RWPE2 (cell line): ENCODE results near the gene GALNT10.

ENCODE experiments used
- ATAC-seq: fragments of 200-7000 bp; cut with Tn5 transposase; 3 replicates; pipeline ENCODE4 v1.9.1; 2021; ENCODE audit warnings: low read depth
- DNase-seq: peaks from one replicate; pipeline ENCODE4 v3.0.0-alpha.2; 2020; ENCODE audit warnings: low spot score
- H3K27ac ChIP-seq: fragments of 450-650 bp; 2 replicates; pipeline ENCODE4 v1.5.1; 2017; ENCODE audit warnings: mild to moderate bottlenecking; ENCODE audit not compliant: poor library complexity, severe bottlenecking
- H3K27me3 ChIP-seq: fragments of 250-450 bp; sonication (Bioruptor Pico); 2 replicates; pipeline ENCODE4 v1.5.1; 2021; ENCODE audit warnings: mild to moderate bottlenecking, moderate library complexity; ENCODE audit not compliant: insufficient read depth, poor library complexity, severe bottlenecking
- H3K36me3 ChIP-seq: fragments of 250-450 bp; sonication (Bioruptor Pico); 2 replicates; pipeline ENCODE4 v1.5.1; 2020; ENCODE audit warnings: low read depth, mild to moderate bottlenecking, moderate library complexity
- H3K4me1 ChIP-seq: fragments of 250-450 bp; sonication (Bioruptor Pico); 2 replicates; pipeline ENCODE4 v1.5.1; 2021; ENCODE audit warnings: mild to moderate bottlenecking, moderate library complexity; ENCODE audit not compliant: insufficient read depth, poor library complexity, severe bottlenecking
- H3K4me3 ChIP-seq: fragments of 250-450 bp; sonication (Bioruptor Pico); 2 replicates; pipeline ENCODE4 v1.5.1; 2021; ENCODE audit warnings: mild to moderate bottlenecking, moderate library complexity; ENCODE audit not compliant: severe bottlenecking
- H3K9me3 ChIP-seq: fragments of 250-450 bp; sonication (Bioruptor Pico); 2 replicates; pipeline ENCODE4 v1.5.1; 2021; ENCODE audit warnings: mild to moderate bottlenecking, moderate library complexity; ENCODE audit not compliant: severe bottlenecking
- CTCF ChIP-seq: fragments of 450-650 bp; IDR thresholded peaks from one replicate; pipeline ENCODE4 v1.5.1; 2017; ENCODE audit warnings: mild to moderate bottlenecking, moderate library complexity; ENCODE audit not compliant: poor library complexity, severe bottlenecking

The GALNT10 gene

GRCh38 chr5:154324033-154324432, 133.5 kb downstream of the GALNT10 start:
- no peak for TF ChIP-seq CTCF
- Histone ChIP-seq H3K27me3 (no peaks in the 10 kb centered on the region), H3K9me3 (no peaks in the 10 kb centered on the region), H3K36me3 (no peaks in the 10 kb centered on the region), H3K27ac (no peak overlapping the region), H3K4me1 (no peaks in the 10 kb centered on the region), H3K4me3 (no peak overlapping the region)
- ATAC-seq, result no peak
- no peak for DNase-seq

DNA sequence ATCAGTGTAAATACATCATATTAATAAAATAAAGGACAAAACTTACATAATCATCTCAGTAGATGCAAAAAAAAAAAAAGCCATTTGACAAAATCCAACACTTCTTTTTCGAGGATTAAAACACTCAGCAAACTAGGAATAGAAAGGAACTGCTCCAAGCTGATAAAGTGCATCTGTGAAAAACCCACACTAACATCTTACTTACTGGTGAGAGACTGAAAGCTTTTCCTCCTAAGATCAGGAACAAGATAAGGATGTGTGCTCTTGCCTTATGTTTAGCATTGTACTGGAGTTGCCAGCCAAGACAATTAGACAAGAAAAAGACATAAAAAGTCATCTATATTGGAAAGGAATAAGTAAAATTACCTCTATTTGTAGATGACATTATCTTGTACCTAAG, 135.0 kb downstream of the GALNT10 start:
- DNase-seq (no peak), ATAC-seq (no peak)
- H3K27me3 ChIP-seq, result no peaks in the 10 kb centered on the region
- H3K9me3 ChIP-seq, result no peaks in the 10 kb centered on the region
- H3K36me3 ChIP-seq, result no peaks in the 10 kb centered on the region
- no peak for TF ChIP-seq CTCF
- no peaks in the 10 kb centered on the region for H3K4me1 ChIP-seq
- no peak overlapping the region for H3K27ac ChIP-seq
- H3K4me3 ChIP-seq, result no peak overlapping the region

DNA sequence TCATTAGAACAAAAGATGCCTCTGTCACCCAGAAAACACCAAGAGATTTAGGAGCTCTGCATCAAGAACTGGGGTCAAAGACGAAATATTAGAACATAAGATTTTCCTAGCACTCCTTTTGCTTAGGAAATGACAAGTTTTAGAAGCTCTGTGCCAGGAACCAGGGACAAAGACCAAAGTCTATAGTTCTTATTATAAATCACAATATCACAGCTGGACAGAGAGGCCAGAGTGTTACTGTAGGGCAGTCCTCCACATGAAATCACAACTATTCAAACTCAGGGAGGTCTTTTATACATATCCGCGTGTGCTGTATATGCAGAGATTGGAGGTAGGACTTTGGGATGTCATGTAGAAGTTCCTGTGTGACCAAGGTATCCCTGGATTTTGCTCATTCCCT, 138.5 kb downstream of the GALNT10 start:
- ATAC-seq (no peak), DNase-seq (no peak)
- no peak overlapping the region for H3K4me3 ChIP-seq
- H3K27me3 ChIP-seq, result no peaks in the 10 kb centered on the region
- H3K9me3 ChIP-seq, result no peaks in the 10 kb centered on the region
- no peaks in the 10 kb centered on the region for H3K36me3 ChIP-seq
- H3K27ac ChIP-seq, result no peak overlapping the region
- H3K4me1 ChIP-seq, result no peaks in the 10 kb centered on the region
- no peak for TF ChIP-seq CTCF

GRCh38 chr5:154329519-154330040, 139.0 kb downstream of the GALNT10 start:
- no peak overlapping the region for H3K27ac ChIP-seq
- ATAC-seq (no peak), DNase-seq (no peak)
- no peaks in the 10 kb centered on the region for H3K27me3 ChIP-seq
- no peak for TF ChIP-seq CTCF
- no peaks in the 10 kb centered on the region for H3K36me3 ChIP-seq
- H3K4me3 ChIP-seq, result no peak overlapping the region
- no peaks in the 10 kb centered on the region for H3K9me3 ChIP-seq
- no peaks in the 10 kb centered on the region for H3K4me1 ChIP-seq

DNA sequence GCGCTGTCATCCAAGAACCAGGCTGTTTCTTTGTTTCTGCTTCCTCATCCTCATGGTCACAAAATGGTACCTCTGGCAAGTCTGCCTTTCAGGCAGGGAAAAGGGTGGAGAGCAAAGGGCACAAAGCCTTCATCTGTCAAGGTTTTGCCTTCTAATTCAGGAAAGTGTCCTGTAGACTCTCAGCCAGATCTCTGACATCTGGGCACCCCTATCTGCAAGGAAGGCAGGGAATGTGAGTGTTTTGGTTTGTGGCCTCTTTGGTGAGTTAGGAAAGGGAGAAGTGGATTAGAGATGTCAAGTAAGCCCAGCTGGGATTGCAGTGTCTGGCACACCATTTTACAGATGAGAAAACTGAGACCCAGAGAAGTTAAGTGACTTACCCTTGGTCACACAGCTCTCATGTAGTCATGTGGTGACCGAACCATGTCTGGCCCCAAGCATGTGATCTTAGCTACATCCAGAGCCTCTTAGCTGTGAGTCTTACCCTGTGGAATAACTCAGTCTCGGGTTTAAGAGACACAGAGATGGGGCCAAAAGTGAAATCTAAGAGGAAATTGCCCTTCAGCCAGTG, 139.6 kb downstream of the GALNT10 start:
- no peak for DNase-seq
- H3K36me3 ChIP-seq, result no peaks in the 10 kb centered on the region
- H3K27me3 ChIP-seq, result no peaks in the 10 kb centered on the region
- H3K9me3 ChIP-seq, result no peaks in the 10 kb centered on the region
- TF ChIP-seq CTCF, result no peak
- H3K4me1 ChIP-seq, result no peaks in the 10 kb centered on the region
- no peak overlapping the region for H3K27ac ChIP-seq
- no peak for ATAC-seq
- no peak overlapping the region for H3K4me3 ChIP-seq
